K562 (cell line): ENCODE data around the gene FOXE1. TPM values are rescaled to one million over a fixed set of nuclear protein-coding genes. Genes with fewer than 3 reads are reported as not detected.

Experiments used
- ATAC-seq: fragments of 200-7000 bp; cut with Tn5 transposase; 3 replicates; pipeline ENCODE4 v1.9.1; 2020; ENCODE audit warnings: moderate library complexity
- BruUV-seq: library from RNA; stranded (reverse); fragments of 400-500 nt; replicated peaks from 2 replicates; lab custom pipeline; 2021; lab: Mats Ljungman, UMichigan
- CTCF ChIA-PET: fragments of 300-600 bp; formaldehyde crosslinking; extraction: SDS; loops from one replicate; lab custom pipeline; 2021; ENCODE audit warnings: low intra/inter-chr PET ratio; lab: Yijun Ruan, JAX
- POLR2A ChIA-PET: fragments of 300-600, 350-650 bp; sonication (Branson Sonifier 250); formaldehyde crosslinking; extraction: SDS; loops from one replicate; lab custom pipeline; 2021; ENCODE audit warnings: antibody characterized with exemption, inconsistent platforms; lab: Yijun Ruan, JAX
- DNase-seq, 4 experiments: peaks; one replicate each; pipeline versions ENCODE4 v3.0.0 to v3.0.0-alpha.2; 2011 to 2018; ENCODE audit warnings: low spot score in 3 of 4, mixed read lengths in 3 of 4; ENCODE audit errors: extremely low read depth in 1 of 4
- FAIRE-seq: peaks from 2 replicates; lab custom pipeline; 2011; peaks lifted over from hg19 to GRCh38; lab: Jason Lieb, UNC
- H2AFZ ChIP-seq: 2 replicates; pipeline ENCODE4 v1.6.0; 2011; ENCODE audit warnings: low read depth, low read length, control low read depth, inconsistent platforms
- H3K27ac ChIP-seq: fragments of 200-600 bp; 3 replicates; pipeline ENCODE4 v1.8.0; 2011; ENCODE audit warnings: low read depth, mild to moderate bottlenecking, control low read depth, inconsistent platforms, low read length, moderate library complexity, mixed read lengths; ENCODE audit errors: extremely low read depth
- H3K27me3 ChIP-seq, 2 experiments: fragments of 300-600 bp in 1 of 2; 2 replicates in 1 of 2; 3 replicates in 1 of 2; pipeline versions ENCODE4 v1.6.0 to v1.8.0; 2011; ENCODE audit warnings: inconsistent platforms in 2 of 2, low read length in 2 of 2, mild to moderate bottlenecking in 1 of 2, mixed read lengths in 1 of 2, moderate library complexity in 1 of 2; ENCODE audit not compliant: control insufficient read depth in 2 of 2, insufficient read depth in 2 of 2
- H3K36me3 ChIP-seq: fragments of 300-600 bp; 3 replicates; pipeline ENCODE4 v1.8.0; 2011; ENCODE audit warnings: mild to moderate bottlenecking, low read length, inconsistent platforms; ENCODE audit not compliant: control insufficient read depth, insufficient read depth
- H3K4me1 ChIP-seq, 2 experiments: fragments of 200-600 bp in 1 of 2; replicated peaks in 1 of 2; 2 replicates in 1 of 2; 3 replicates in 1 of 2; pipeline versions ENCODE4 v1.5.1 to v1.8.0; 2011; ENCODE audit warnings: inconsistent platforms in 2 of 2, low read length in 2 of 2, mild to moderate bottlenecking in 1 of 2, mixed read lengths in 1 of 2, moderate library complexity in 1 of 2; ENCODE audit not compliant: control insufficient read depth in 2 of 2, insufficient read depth in 2 of 2
- H3K4me2 ChIP-seq: 2 replicates; pipeline ENCODE4 v1.6.1; 2011; ENCODE audit warnings: low read length, control low read depth, inconsistent platforms, mixed read lengths; ENCODE audit not compliant: insufficient read depth
- H3K4me3 ChIP-seq: fragments of 200-600 bp; sonication (generic), shearing (Covaris generic); 2 replicates; pipeline ENCODE4 v1.5.1; 2016; ENCODE audit warnings: control low read depth, inconsistent platforms
- H3K79me2 ChIP-seq: fragments of 200-600 bp; 3 replicates; pipeline ENCODE4 v1.8.0; 2011; ENCODE audit warnings: low read length, inconsistent platforms; ENCODE audit not compliant: control insufficient read depth, insufficient read depth
- H3K9ac ChIP-seq, 2 experiments: 2 replicates each; pipeline versions ENCODE4 v1.6.0 to v1.6.1; 2011; ENCODE audit warnings: low read depth in 2 of 2, low read length in 2 of 2, control low read depth in 1 of 2, inconsistent platforms in 1 of 2, mild to moderate bottlenecking in 1 of 2, mixed read lengths in 1 of 2; ENCODE audit not compliant: insufficient read depth in 1 of 2
- H3K9me1 ChIP-seq: one replicate; pipeline ENCODE4 v1.6.0; 2011; ENCODE audit warnings: inconsistent platforms, mild to moderate bottlenecking, low read length, moderate library complexity; ENCODE audit not compliant: control insufficient read depth, insufficient read depth
- H3K9me3 ChIP-seq: replicated peaks from 2 replicates; pipeline ENCODE4 v1.5.1; 2011; ENCODE audit warnings: low read depth, low read length, inconsistent platforms; ENCODE audit not compliant: control insufficient read depth, insufficient read depth
- H4K20me1 ChIP-seq: replicated peaks from 2 replicates; pipeline ENCODE4 v1.6.1; 2011; ENCODE audit warnings: low read length, inconsistent platforms, mixed read lengths; ENCODE audit not compliant: control insufficient read depth, insufficient read depth
- BDP1 ChIP-seq: IDR thresholded peaks from 3 replicates; pipeline ENCODE4 v1.6.1; 2011; ENCODE audit not compliant: insufficient read length, insufficient read depth
- CREB3L1 ChIP-seq: fragments of 450-650 bp; IDR thresholded peaks from 2 replicates; pipeline ENCODE4 v1.6.1; 2014; ENCODE audit warnings: low read depth, mild to moderate bottlenecking, moderate library complexity, borderline replicate concordance
- DACH1 ChIP-seq: fragments of 450-650 bp; IDR thresholded peaks from 2 replicates; pipeline ENCODE4 v1.6.1; 2018; ENCODE audit not compliant: partially characterized antibody
- GABPA ChIP-seq: fragments of 200-800 bp; sonication (Bioruptor generic); conservative IDR thresholded peaks from 2 replicates; pipeline ENCODE4 v1.6.1; 2016; ENCODE audit warnings: low read depth, missing genetic modification characterization, missing compliant biosample characterization
- ILF3 ChIP-seq: fragments of 450-650 bp; IDR thresholded peaks from 2 replicates; pipeline ENCODE4 v1.6.1; 2018; ENCODE audit warnings: antibody characterized with exemption, mild to moderate bottlenecking, moderate library complexity, borderline replicate concordance
- RREB1 ChIP-seq: fragments of 250-450 bp; sonication (Bioruptor Pico); IDR thresholded peaks from 2 replicates; pipeline ENCODE4 v1.4.0; 2020
- SOX6 ChIP-seq: fragments of 450-650 bp; IDR thresholded peaks from 2 replicates; pipeline ENCODE4 v1.6.1; 2014; ENCODE audit warnings: mild to moderate bottlenecking
- TFE3 ChIP-seq: fragments of 450-650 bp; formaldehyde crosslinking; IDR thresholded peaks from 2 replicates; pipeline ENCODE4 v1.4.0; 2020; ENCODE audit warnings: mild to moderate bottlenecking, mixed read lengths
- WGBS: fragments of 100-300 bp; shearing (Covaris generic); methylation state at CpG from one replicate; pipeline ENCODE4 v1.1.6; 2016; ENCODE audit warnings: low coverage, mixed read lengths; ENCODE audit not compliant: insufficient coverage; ENCODE audit errors: missing lambda C conversion rate; 5-methylcytosine and 5-hydroxymethylcytosine counted together
- in situ Hi-C: fragments of 300-500 bp; cut with MboI; formaldehyde crosslinking; loops from 4 replicates; pipeline ENCODE4 v1.15.0; 2018; ENCODE audit warnings: inconsistent platforms, mixed read lengths
- intact Hi-C: fragments of 100-400 bp; cut with micrococcal nuclease; formaldehyde crosslinking; loops from 2 replicates; pipeline ENCODE4 v1.14.2; 2022
- polyA plus RNA-seq, 8 experiments: library from polyadenylated mRNA; depleted of rRNA in 4 of 8; stranded (reverse) in 5 of 8; unstranded in 3 of 8; fragments of >200 nt; fragmentation: Nextera tagmentation in 2 of 8; fragmentation: Illumina TruSeq in 1 of 8; extraction: Ambion mirVana in 2 of 8; extraction: Trizol in 1 of 8; gene quantifications; 2 replicates each; pipeline versions ENCODE4 v1.2.1 to v1.2.3, GENCODE V29; 2011 to 2014; ENCODE audit warnings: inconsistent platforms in 1 of 8, missing spikeins in 1 of 8
- total RNA-seq, 7 experiments: library from RNA; depleted of rRNA in 6 of 7; stranded (reverse); fragments of >200 nt in 6 of 7; fragmentation: Illumina TruSeq in 2 of 7; extraction: Trizol in 2 of 7; gene quantifications; 2 replicates each; pipeline versions ENCODE4 v1.2.1 to v1.2.3, GENCODE V29; 2011 to 2021; ENCODE audit warnings: low replicate concordance in 1 of 7
- TF ChIP-seq, protein P1 (sequence below): fragments of 250-450 bp; sonication (Bioruptor Pico); IDR thresholded peaks from 2 replicates; pipeline ENCODE4 v1.5.1; 2021; ENCODE audit warnings: mild to moderate bottlenecking

The FOXE1 gene
- total and polyA plus RNA-seq, 9 of the 15 experiments (the other 6 are each of a cell fraction or from before 2014, with no cell fraction given), result not detected

- WGBS, result 0% methylated on average over 2 of the region's 2 CpGs
- TF ChIP-seq, protein P1, sequence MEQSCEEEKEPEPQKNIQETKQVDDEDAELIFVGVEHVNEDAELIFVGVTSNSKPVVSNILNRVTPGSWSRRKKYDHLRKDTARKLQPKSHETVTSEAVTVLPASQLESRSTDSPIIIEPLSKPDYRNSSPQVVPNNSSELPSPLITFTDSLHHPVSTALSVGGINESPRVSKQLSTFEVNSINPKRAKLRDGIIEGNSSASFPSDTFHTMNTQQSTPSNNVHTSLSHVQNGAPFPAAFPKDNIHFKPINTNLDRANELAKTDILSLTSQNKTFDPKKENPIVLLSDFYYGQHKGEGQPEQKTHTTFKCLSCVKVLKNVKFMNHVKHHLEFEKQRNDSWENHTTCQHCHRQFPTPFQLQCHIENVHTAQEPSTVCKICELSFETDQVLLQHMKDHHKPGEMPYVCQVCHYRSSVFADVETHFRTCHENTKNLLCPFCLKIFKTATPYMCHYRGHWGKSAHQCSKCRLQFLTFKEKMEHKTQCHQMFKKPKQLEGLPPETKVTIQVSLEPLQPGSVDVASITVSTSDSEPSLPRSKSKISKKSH (CRISPR knock-in tag), result no peak
- TF ChIP-seq TFE3 (CRISPR knock-in tag), result no peak
- no peak for TF ChIP-seq GABPA (tag)
- TF ChIP-seq DACH1, result no peak
- no peak for TF ChIP-seq ILF3
- no peak for TF ChIP-seq SOX6
- TF ChIP-seq CREB3L1, result no peak
- TF ChIP-seq RREB1 (CRISPR knock-in tag), result no peak
- no peak for TF ChIP-seq BDP1
These were observed 46.3 kb upstream of the FOXE1 start for GRCh38 chr9:97806721-97807120.

More at GRCh38 chr9:97806721-97807120, 46.3 kb upstream of the FOXE1 start:
- Histone ChIP-seq H3K36me3 (no peaks in the 10 kb centered on the region), H3K27me3 (peaks cover 0 to 17% of the 10 kb centered on the region in 2 experiments; a peak in 2 of 5 replicates), H3K9me1 (no peaks in the 10 kb centered on the region), H3K4me2 (no peak overlapping the region), H3K27ac (no peak overlapping the region), H3K4me1 (peaks cover 2 to 10% of the 10 kb centered on the region in 2 experiments; a peak in 3 of 5 replicates), H3K9me3 (no peaks in the 10 kb centered on the region), H3K79me2 (no peaks in the 10 kb centered on the region), H3K9ac (no peak overlapping the region), H4K20me1 (no peaks in the 10 kb centered on the region), H3K4me3 (no peak overlapping the region), H2AFZ (no peak overlapping the region)
- no peak for ATAC-seq
- in situ Hi-C loops (no loop called here), intact Hi-C loops (loop anchor here (10.0 kb wide), 1 partner anchor 92 kb away; no protein-coding TSS in a partner anchor)
- POLR2A ChIA-PET, result interaction anchor here (1.0 kb wide), 1 partner anchor 10 kb away, joined by 4 read pairs; no protein-coding TSS in a partner anchor
- BruUV-seq, result no TSS peak
- CTCF ChIA-PET, result no interaction called here
- no peak for FAIRE-seq
- no peak for DNase-seq
